HG03469 (cell line): ENCODE results near the gene PLP2.

ENCODE experiments used
- ATAC-seq: cut with Tn5 transposase; IDR thresholded peaks from one replicate; pipeline ENCODE4 v1.9.1; 2021; ENCODE audit warnings: mild to moderate bottlenecking, moderate library complexity, moderate number of reproducible peaks; ENCODE audit not compliant: unreplicated experiment

The PLP2 gene

GRCh38 chrX:49208399-49208798, 36.7 kb downstream of the PLP2 start:
- no peak for ATAC-seq

- ATAC-seq: no peak
These were observed 37.9 kb downstream of the PLP2 start for GRCh38 chrX:49209434-49210251.

- ATAC-seq: no peak
These were observed 38.7 kb downstream of the PLP2 start for GRCh38 chrX:49210406-49210805.

GRCh38 chrX:49211074-49211473, 39.4 kb downstream of the PLP2 start:
- no peak for ATAC-seq

- ATAC-seq: no peak
These were observed 40.5 kb downstream of the PLP2 start for GRCh38 chrX:49212209-49212608.

GRCh38 chrX:49212861-49213260, 41.2 kb downstream of the PLP2 start:
- no peak for ATAC-seq

- ATAC-seq: no peak
These were observed 42.7 kb downstream of the PLP2 start for GRCh38 chrX:49214416-49214815.

GRCh38 chrX:49214996-49215526, 43.4 kb downstream of the PLP2 start:
- ATAC-seq: no peak

GRCh38 chrX:49220100-49220499, 48.4 kb downstream of the PLP2 start:
- no peak for ATAC-seq

- no peak for ATAC-seq
These were observed 50.2 kb downstream of the PLP2 start for GRCh38 chrX:49221868-49222267.
